ENCODE measurements around the gene ODF2.
"Not testable (repeated sequence)": the region's sequence is repeated elsewhere in the genome, so short reads cannot be mapped to it uniquely, and the experiment has no call there.

DNA sequence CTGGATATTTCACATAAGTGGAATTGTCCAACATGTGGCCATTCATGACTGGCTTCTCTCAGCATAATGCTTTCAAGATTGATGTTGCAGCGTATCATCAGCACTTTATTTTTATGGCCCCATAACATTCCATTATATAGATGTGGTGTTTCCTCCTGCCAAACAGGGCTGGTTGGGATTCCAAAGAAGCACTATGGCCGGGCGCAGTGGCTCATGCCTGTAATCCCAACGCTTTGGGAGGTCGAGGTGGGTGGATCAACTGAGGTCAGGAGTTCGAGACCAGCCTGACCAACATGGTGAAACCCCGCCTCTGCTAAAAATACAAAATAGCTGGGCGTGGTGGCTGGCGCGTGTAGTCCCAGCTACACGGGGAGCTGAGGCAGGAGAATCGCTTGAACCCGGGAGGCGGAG lies 47.6 kb downstream of the ODF2 start:
- not testable (repeated sequence) for TF ChIP-seq POLR2A (IDR thresholded peaks at IDR 0.05); EP300 (IDR thresholded peaks at IDR 0.05; ENCODE audit: low read depth)
- TF ChIP-seq, protein P1, sequence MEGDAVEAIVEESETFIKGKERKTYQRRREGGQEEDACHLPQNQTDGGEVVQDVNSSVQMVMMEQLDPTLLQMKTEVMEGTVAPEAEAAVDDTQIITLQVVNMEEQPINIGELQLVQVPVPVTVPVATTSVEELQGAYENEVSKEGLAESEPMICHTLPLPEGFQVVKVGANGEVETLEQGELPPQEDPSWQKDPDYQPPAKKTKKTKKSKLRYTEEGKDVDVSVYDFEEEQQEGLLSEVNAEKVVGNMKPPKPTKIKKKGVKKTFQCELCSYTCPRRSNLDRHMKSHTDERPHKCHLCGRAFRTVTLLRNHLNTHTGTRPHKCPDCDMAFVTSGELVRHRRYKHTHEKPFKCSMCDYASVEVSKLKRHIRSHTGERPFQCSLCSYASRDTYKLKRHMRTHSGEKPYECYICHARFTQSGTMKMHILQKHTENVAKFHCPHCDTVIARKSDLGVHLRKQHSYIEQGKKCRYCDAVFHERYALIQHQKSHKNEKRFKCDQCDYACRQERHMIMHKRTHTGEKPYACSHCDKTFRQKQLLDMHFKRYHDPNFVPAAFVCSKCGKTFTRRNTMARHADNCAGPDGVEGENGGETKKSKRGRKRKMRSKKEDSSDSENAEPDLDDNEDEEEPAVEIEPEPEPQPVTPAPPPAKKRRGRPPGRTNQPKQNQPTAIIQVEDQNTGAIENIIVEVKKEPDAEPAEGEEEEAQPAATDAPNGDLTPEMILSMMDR (IDR thresholded peaks at IDR 0.05): not testable (repeated sequence)
